Stimulated activated CD8-positive, alpha-beta memory T cell treated with anti-CD3 and anti-CD28 coated beads, Interleukin-12 subunit alpha, Interleukin-12 subunit beta, amount 100 ng/mL, for 1 hour (primary cell): ENCODE results near the gene VSIG10L2.

Experiments
- DNase-seq: peaks from one replicate; pipeline ENCODE4 v3.0.0-alpha.2; 2020; ENCODE audit warnings: low read depth

The VSIG10L2 gene

GRCh38 chr11:125947419-125948277 is 1.8 kb downstream of the VSIG10L2 start:
- DNase-seq, result no peak

GRCh38 chr11:125948278-125949051 is 2.6 kb downstream of the VSIG10L2 start:
- no peak for DNase-seq

- no peak for DNase-seq
These were observed 3.7 kb downstream of the VSIG10L2 start for GRCh38 chr11:125949271-125950177.

GRCh38 chr11:125950178-125950490 is 4.3 kb downstream of the VSIG10L2 start:
- DNase-seq, result no peak

- DNase-seq, result no peak
These were observed 5.1 kb downstream of the VSIG10L2 start for GRCh38 chr11:125950696-125951651.

GRCh38 chr11:125951731-125952130 is 5.9 kb downstream of the VSIG10L2 start:
- no peak for DNase-seq

- DNase-seq, result no peak
These were observed 6.7 kb downstream of the VSIG10L2 start for GRCh38 chr11:125952559-125952958.

GRCh38 chr11:125952973-125953372 is 7.1 kb downstream of the VSIG10L2 start:
- no peak for DNase-seq

GRCh38 chr11:125953401-125953935 is 7.6 kb downstream of the VSIG10L2 start:
- DNase-seq, result no peak

- no peak for DNase-seq
These were observed 8.5 kb downstream of the VSIG10L2 start for GRCh38 chr11:125954123-125954944.

GRCh38 chr11:125954945-125955640 is 9.2 kb downstream of the VSIG10L2 start:
- DNase-seq, result no peak

- DNase-seq, result no peak
These were observed 10.0 kb downstream of the VSIG10L2 start for GRCh38 chr11:125955856-125956255.

- no peak for DNase-seq
These were observed 10.7 kb downstream of the VSIG10L2 start for GRCh38 chr11:125956391-125957134.

GRCh38 chr11:125957618-125958332 is 11.9 kb downstream of the VSIG10L2 start:
- DNase-seq, result no peak

- DNase-seq, result no peak
These were observed 13.1 kb downstream of the VSIG10L2 start for GRCh38 chr11:125958872-125959400.

- DNase-seq, result no peak
These were observed 13.7 kb downstream of the VSIG10L2 start for GRCh38 chr11:125959511-125959910.

- no peak for DNase-seq
These were observed 14.1 kb downstream of the VSIG10L2 start for GRCh38 chr11:125959931-125960330.

- no peak for DNase-seq
These were observed 14.9 kb downstream of the VSIG10L2 start for GRCh38 chr11:125960771-125961170.
